DOHH2 (cell line): ENCODE results near the gene DNAJC11.
"Not testable (repeated sequence)": the region's sequence is repeated elsewhere in the genome, so short reads cannot be mapped to it uniquely, and the experiment has no call there.

ENCODE experiments used
- H3F3A ChIP-seq: fragments of 200-600 bp; sonication (generic), shearing (Covaris generic); 2 replicates; pipeline ENCODE4 v1.6.0; 2016; ENCODE audit warnings: antibody characterized with exemption, mild to moderate bottlenecking; ENCODE audit not compliant: control insufficient read depth, insufficient read depth
- H3K27ac ChIP-seq: fragments of 200-600 bp; sonication (generic); 2 replicates; pipeline ENCODE4 v1.5.1; 2014; ENCODE audit warnings: low read depth, mild to moderate bottlenecking, low read length, moderate library complexity
- H3K27me3 ChIP-seq: fragments of 200-600 bp; sonication (generic); 2 replicates; pipeline ENCODE4 v1.6.1; 2014; ENCODE audit warnings: mild to moderate bottlenecking, low read length, mixed read lengths; ENCODE audit not compliant: control insufficient read depth
- H3K36me3 ChIP-seq: fragments of 200-600 bp; sonication (generic); 2 replicates; pipeline ENCODE4 v1.6.1; 2014; ENCODE audit warnings: mild to moderate bottlenecking, low read length, moderate library complexity, mixed read lengths; ENCODE audit not compliant: control insufficient read depth
- H3K4me1 ChIP-seq: fragments of 200-600 bp; sonication (generic); 2 replicates; pipeline ENCODE4 v1.6.1; 2014; ENCODE audit warnings: mild to moderate bottlenecking, low read length, mixed read lengths; ENCODE audit not compliant: control insufficient read depth
- H3K4me2 ChIP-seq: fragments of 200-600 bp; sonication (generic); 2 replicates; pipeline ENCODE4 v1.6.0; 2014; ENCODE audit warnings: mild to moderate bottlenecking, low read length, moderate library complexity
- H3K4me3 ChIP-seq: fragments of 200-600 bp; sonication (generic); 2 replicates; pipeline ENCODE4 v1.5.1; 2014; ENCODE audit warnings: mild to moderate bottlenecking, low read length, mixed read lengths
- H3K79me2 ChIP-seq: fragments of 200-600 bp; sonication (generic); 2 replicates; pipeline ENCODE4 v1.6.1; 2014; ENCODE audit warnings: mild to moderate bottlenecking, low read length, mixed read lengths; ENCODE audit not compliant: control insufficient read depth
- H3K9me2 ChIP-seq: fragments of 200-600 bp; sonication (generic); replicated peaks from 2 replicates; pipeline ENCODE4 v1.6.1; 2014; ENCODE audit warnings: mild to moderate bottlenecking, low read length, mixed read lengths; ENCODE audit not compliant: control insufficient read depth
- H3K9me3 ChIP-seq: fragments of 200-600 bp; sonication (generic); 2 replicates; pipeline ENCODE4 v1.6.1; 2014; ENCODE audit warnings: antibody characterized with exemption, low read length, mixed read lengths; ENCODE audit not compliant: control insufficient read depth, insufficient read depth
- H4K20me1 ChIP-seq: fragments of 200-600 bp; sonication (generic); 2 replicates; pipeline ENCODE4 v1.6.0; 2014; ENCODE audit warnings: low read depth, mild to moderate bottlenecking, antibody characterized with exemption, low read length, moderate library complexity; ENCODE audit not compliant: control insufficient read depth, insufficient read depth
- CTCF ChIP-seq: fragments of 200-600 bp; sonication (generic); IDR thresholded peaks from one replicate; pipeline ENCODE4 v1.5.1; 2014; ENCODE audit warnings: antibody characterized with exemption, mild to moderate bottlenecking, low read depth, low read length; ENCODE audit not compliant: poor library complexity, severe bottlenecking
- EZH2phosphoT487 ChIP-seq: fragments of 200-600 bp; sonication (generic); IDR thresholded peaks from 2 replicates; pipeline ENCODE4 v1.6.1; 2017; ENCODE audit warnings: borderline replicate concordance, mild to moderate bottlenecking, antibody characterized with exemption, low read length, moderate library complexity, mixed read lengths

The DNAJC11 gene

GRCh38 chr1:6637770-6638169 is 63.8 kb downstream of the DNAJC11 start:
- H4K20me1 ChIP-seq: no peaks in the 10 kb centered on the region
- H3K9me2 ChIP-seq: no peaks in the 10 kb centered on the region
- no peak overlapping the region for H3K27ac ChIP-seq
- H3K36me3 ChIP-seq: peaks cover 73% of the 10 kb centered on the region
- no peak overlapping the region for H3K4me3 ChIP-seq
- no peak overlapping the region for H3K4me2 ChIP-seq
- H3K79me2 ChIP-seq: no peaks in the 10 kb centered on the region
- no peaks in the 10 kb centered on the region for H3K4me1 ChIP-seq
- H3F3A ChIP-seq: peaks cover 2% of the 10 kb centered on the region; the same call in 1 of the 2 replicates
- no peak for TF ChIP-seq EZH2phosphoT487
- H3K9me3 ChIP-seq: no peaks in the 10 kb centered on the region
- H3K27me3 ChIP-seq: no peaks in the 10 kb centered on the region

GRCh38 chr1:6636778-6637177 is 64.8 kb downstream of the DNAJC11 start:
- not testable (repeated sequence) for H3K4me1 ChIP-seq, H3K4me3 ChIP-seq, H3K4me2 ChIP-seq, H3K27me3 ChIP-seq, H3K9me3 ChIP-seq, H3K27ac ChIP-seq, H3K79me2 ChIP-seq, H3K9me2 ChIP-seq, H4K20me1 ChIP-seq, H3F3A ChIP-seq
- peaks cover 77% of the 10 kb centered on the region for H3K36me3 ChIP-seq

- H4K20me1 ChIP-seq: no peaks in the 10 kb centered on the region
- H3K9me2 ChIP-seq: no peaks in the 10 kb centered on the region
- no peaks in the 10 kb centered on the region for H3K79me2 ChIP-seq
- peaks cover 73% of the 10 kb centered on the region for H3K36me3 ChIP-seq
- H3K27me3 ChIP-seq: no peaks in the 10 kb centered on the region
- no peak for TF ChIP-seq CTCF
- no peak for TF ChIP-seq EZH2phosphoT487
- no peaks in the 10 kb centered on the region for H3K9me3 ChIP-seq
- no peak overlapping the region for H3K4me3 ChIP-seq
- H3K4me1 ChIP-seq: no peaks in the 10 kb centered on the region
- no peak overlapping the region for H3K4me2 ChIP-seq
- no peak overlapping the region for H3K27ac ChIP-seq
- peaks cover 2% of the 10 kb centered on the region; the same call in 1 of the 2 replicates for H3F3A ChIP-seq
These were observed 65.5 kb downstream of the DNAJC11 start for GRCh38 chr1:6635910-6636760.

- H3K79me2 ChIP-seq: no peaks in the 10 kb centered on the region
These were observed 66.3 kb downstream of the DNAJC11 start for GRCh38 chr1:6635161-6635909.

More at GRCh38 chr1:6635161-6635909, 66.3 kb downstream of the DNAJC11 start:
- Histone ChIP-seq H3K4me2 (no peak overlapping the region), H3K4me1 (no peaks in the 10 kb centered on the region), H3K27me3 (no peaks in the 10 kb centered on the region), H3K36me3 (peaks cover 74% of the 10 kb centered on the region), H3F3A (peaks cover 2% of the 10 kb centered on the region; the same call in 1 of the 2 replicates), H3K9me3 (no peaks in the 10 kb centered on the region), H4K20me1 (no peaks in the 10 kb centered on the region), H3K4me3 (no peak overlapping the region), H3K9me2 (no peaks in the 10 kb centered on the region), H3K27ac (no peak overlapping the region)
- no peak for TF ChIP-seq EZH2phosphoT487
